NCI-H1092 treated with DMSO at 0.1 percent for 48 hours (cell line): ENCODE data around the gene PTPN14.
A peak's percentile ranks its signal among the peaks of the same experiment; 100 is the strongest.
"Not testable (repeated sequence)": the region's sequence is repeated elsewhere in the genome, so short reads cannot be mapped to it uniquely, and the experiment has no call there.

ENCODE experiments used
- DNase-seq: peaks from one replicate; lab custom pipeline; 2025; lab: John Stamatoyannopoulos, UW

The PTPN14 gene

DNA sequence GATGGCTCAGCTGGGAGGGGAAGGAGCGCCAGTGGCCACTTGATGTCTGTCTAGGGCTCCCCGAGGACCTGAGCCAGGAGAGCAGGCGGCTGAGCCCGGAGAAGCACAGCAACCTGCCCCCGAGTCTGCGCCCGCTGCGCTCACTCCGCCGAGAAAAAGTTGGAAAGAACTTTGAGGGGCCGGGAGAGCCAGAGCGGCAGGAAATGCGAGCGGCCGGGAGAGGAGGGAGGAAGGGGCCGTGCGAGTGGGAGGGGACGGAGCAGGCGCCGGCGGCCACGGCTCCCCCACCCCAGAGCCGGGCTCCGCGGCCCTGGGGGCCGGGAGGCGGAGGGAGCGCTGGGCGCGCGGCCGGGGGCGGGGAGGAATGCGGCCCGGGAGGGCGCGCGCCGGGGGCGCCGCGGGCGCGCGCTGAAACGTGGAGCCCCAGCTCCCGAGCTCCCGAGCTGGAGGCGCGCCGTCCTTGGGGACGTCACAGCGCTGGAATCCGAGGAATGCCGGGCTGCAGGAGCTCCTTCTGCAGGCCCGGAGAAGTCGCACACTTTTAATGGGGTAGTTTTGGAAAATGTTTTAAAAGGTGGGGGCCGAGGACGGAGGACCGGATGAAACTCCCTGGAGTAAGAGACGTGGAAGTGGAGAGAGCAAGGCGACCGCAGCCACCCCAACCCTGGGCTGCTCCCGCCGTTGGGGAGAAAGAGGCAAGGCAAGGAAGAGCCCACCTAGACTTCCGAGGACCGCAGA is at the start of gene PTPN14:
Gene PTPN14 (minus strand): TSS at position 167 of the 738 bp plus-strand sequence. CDS start 86,799 bp downstream, outside the sequence.
- DNase-seq = peak; percentile 26

DNA sequence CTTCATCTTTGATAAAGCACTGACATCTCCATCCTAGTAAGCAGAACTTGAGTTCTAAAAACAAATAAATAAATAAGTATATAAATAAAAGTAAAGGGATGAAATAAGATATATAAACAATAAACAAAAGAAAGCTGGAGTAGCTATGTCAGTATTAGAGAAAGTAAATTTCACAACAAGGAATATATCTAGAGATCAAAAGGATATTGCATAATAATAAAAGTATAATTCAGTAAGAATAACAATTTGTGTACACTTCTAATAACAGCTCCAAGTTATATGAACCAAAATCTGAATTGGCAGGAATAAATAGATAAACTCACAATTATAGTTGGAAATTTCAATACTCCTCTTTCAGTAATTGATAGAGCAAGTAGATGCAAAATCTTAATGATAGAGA is 41.8 kb upstream of the PTPN14 start:
- DNase-seq = no peak

DNA sequence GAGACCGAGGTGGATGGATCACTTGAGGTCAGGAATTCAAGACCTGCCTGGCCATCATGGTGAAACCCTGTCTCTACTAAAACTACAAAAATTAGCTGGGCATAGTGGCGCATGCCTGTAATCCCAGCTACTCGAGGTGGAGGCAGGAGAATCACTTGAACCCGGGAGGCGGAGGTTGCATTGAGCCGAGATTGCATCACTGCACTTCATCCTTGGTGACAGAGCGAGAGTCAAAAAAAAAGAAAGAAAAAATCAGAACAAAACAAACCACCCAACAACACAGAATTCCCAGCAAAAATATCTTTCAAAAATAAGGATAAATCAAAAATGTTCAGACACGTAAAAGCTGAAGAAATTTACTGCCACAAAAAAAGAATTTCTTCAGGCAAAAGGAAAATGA is 40.5 kb upstream of the PTPN14 start:
- DNase-seq = not testable (repeated sequence)

DNA sequence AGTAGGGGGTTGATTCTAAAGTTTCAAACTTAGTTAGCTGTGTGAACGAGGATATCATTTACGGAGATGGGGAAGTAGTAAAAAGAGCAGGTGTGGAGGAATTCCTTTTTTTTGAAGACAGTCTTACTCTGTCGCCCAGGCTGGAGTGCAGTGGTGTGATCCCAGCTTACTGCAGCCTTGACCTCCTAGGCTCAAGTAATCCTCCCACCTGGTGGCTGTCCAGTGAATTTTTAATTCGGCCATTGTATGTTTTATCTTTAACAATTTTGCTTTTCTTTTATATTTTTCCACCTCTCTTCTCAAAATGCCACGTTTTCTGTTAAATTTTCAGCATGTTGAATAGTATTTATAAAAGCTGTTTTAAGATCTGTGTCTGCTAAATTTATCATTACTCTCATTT is 39.3 kb upstream of the PTPN14 start:
- no peak for DNase-seq

DNA sequence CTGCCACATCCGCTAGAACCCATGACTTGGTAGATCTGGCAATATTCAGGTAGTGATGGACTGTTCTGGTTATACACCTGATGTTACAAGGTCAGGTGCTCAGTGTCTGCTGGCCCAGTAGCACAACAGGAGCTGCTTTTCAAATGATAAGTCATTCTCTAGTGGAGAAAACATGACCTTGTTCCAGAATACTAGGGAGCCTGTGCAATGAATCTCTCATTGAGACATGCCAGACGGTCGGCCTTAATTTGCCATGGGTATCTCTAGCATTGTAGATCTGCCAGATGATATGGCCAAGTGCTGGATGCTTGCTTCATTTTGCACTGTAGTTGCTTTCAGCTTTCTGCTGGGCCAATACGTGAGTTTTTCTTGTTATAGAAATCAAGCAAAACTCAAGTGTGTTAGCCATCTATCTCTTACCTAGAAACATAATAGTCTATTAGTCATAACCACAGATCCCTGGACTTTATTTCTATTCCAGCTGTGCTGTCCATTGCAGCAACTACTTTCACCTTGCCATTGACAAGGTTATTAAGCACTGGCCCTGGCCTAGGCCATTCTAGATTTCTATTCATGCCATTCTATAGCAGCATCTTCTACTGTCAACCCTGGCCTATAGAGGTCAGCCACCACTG is 37.7 kb upstream of the PTPN14 start:
- DNase-seq = no peak

DNA sequence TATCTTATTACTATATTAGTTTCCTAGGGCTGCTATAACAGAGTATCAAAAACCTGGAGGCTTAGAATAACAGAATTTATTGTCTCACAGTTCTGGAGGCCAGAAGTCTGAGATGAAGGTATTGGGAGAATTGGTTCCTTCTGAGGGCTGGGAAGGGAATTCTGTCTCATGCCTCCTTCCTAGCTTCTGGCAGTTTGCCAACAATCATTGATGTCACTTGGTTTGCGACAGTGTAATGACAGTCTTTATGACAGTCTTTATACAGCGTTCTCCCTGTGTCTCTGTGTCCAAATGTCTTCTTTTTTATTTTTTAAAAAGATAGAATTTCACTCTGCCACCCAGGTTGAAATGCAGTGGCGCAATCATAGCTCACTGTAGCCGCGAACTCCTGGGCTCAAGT is 35.8 kb upstream of the PTPN14 start:
- DNase-seq = no peak

DNA sequence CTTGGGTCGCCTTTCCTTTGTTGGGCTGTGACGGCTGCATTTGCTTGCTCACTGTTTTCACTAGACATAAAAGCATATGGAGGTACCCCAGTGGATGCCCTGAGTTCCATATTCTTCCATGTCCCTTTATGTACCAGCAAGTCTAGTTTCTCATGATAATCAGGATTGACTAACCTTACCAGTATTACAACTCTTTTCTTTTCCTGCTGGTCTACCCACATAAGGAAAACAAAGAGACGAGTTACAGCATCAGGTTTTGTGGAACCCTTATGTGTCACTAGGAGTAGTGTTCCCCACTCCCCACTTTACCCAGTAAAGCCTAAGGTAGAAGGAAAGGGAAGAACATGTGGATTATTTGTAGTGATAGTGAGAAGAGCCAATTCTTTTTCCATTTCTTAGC is 35.2 kb upstream of the PTPN14 start:
- DNase-seq = no peak

DNA sequence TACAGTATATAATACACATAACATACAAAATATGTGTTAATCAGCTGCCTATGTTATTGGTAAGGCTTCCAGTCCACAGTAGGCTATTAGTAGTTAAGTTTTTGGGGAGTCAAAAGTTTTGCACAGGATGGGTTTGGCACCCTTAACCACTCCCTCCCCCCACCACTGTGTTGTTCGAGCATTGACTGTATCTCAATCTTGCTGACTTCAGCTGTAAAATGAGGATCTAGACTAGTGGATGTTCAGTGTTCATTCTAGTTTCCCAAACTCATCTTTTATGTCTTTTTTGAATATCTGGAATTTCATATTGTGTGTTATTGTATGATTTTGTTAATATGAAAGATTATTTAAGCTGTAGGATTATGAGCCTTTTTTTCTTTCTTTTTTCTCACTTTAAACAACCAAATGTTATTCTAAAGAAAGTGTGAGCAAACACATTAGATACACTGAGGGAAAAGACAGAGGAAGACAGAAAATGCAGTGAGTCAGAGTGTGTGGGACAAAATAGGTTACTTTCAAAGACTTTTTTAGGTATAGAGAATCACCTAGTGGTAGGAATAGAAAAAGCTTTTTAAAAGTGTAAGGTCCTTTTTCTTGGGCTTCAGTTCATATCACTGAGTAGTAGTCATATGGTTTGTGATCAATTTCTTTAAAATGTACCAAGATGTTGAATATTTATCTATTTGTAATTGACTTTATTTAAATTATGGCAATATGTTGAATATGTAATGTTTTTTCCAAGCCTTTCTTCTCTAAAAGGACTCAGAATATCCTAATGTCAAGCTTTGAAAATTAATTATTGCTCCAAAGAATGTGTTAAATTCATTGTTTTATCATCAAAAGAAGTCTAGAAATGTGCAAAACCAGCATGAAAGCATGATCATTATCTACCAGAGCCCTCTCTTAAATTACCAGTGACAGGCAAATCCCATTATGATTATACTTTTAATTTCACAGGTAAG is 33.7 kb upstream of the PTPN14 start:
- peak; percentile 51 for DNase-seq

DNA sequence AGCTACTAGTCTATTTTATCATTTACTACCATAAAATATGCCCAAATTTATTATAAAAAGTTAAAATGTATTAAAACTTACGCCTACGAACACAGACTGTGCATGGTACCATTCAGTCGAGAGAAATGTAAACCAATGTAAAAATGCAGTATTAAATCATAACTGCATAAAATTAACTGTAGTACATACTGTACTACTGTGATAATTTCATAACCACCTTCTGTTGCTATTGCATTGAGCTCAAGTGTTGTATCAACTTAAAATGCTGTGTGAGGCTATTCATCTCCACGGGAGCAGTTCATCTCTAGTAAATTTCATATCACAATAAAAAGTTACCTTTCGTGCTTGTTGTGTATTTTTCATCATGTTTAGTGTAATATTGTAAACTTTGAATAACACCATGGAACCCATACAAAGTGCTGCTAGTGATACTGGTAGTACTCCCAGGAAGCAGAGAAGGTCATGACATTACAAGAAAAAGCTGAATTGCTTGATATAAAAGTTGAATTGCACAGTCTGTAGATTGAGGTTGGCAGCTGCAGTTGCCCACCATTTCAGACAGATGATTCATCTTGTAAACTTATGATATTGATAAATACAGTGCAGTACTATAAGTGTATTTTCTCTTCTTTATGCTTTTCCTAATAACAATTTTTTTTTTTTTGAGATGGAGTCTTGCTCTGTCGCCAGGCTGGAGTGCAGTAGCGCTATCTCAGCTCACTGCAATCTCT is 32.6 kb upstream of the PTPN14 start:
- no peak for DNase-seq

DNA sequence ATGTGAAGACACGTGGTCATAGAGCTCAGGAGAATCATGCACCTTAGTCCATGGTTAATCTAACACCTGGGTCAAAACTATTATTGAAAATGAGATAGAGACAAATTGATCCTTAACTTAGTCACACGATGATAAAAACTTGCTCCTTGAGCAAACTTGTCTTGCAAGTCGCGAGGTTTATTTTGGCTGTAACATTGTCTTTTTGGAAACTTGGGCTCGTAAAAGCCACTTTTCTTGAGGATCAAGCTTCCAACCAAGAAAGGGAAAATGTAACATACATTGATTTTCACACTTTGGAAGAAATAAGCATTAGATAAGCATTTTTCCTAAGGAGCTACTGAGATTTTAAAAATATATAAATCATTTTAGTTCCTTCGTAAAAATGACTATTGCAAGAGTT is 31.7 kb upstream of the PTPN14 start:
- no peak for DNase-seq

DNA sequence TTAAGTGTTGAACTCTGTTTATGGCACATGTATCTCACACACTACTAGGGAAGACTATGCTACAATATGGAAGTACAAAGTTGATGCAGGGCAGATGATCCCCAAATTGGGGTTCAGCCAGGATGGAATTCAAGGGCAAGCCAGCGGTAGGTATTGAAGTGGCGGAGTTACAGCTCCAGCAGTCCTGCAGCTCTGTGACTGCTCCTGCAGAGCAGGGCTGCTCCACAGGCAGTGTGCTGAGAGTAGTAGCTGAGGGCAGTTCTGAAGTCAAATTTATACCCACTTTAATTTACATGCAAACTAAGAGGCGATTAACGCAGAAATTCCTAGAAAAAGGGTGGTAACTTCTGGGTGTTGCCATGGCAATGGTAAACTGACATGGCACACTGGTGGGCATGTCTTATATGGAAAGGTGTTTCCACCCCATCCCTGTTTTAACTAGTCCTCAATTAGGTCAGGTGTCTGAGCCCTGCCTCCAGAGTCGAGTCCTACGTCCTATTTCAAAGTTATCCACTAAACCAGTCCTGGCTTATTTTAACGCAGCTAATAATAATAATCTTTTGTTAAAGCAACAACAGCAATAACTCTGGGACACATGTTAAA is 31.0 kb upstream of the PTPN14 start:
- DNase-seq = no peak

DNA sequence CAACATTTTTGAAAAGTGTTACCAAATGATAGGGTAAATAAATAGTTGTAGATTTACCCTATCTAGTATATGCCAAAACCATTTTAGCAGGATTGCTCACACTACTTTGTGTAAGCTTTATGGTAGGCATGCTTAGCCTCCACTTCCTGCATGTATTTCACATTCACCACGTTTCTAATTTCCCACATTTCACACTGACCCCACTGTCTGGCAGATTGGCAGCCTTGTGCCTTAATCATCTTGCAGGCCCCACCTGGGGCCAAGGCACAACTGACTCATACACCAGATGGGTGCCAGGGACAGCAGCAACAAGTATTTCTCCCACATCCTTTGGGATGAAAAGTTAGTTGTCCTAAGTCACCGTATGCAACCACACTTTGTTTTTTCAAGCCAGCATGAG is 30.4 kb upstream of the PTPN14 start:
- no peak for DNase-seq

DNA sequence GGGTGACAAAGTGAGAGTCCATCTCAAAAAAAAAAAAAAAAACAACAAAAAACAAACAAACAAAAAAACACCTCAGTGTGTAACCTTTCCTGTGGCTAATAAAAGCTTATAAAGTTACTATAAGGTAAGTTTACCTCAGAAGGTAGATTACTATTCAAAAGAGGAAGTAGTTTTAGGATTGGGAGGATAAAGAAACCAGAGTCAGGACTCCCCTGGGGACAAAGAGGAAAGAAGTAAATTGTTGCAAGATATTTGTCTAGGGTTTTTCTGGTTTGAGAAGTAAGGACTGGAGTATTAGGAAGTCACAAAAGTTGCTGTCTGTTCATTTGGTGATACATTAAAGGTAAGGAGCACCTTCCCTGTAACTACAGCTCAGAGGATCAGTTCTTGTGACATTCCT is 27.8 kb upstream of the PTPN14 start:
- no peak for DNase-seq

DNA sequence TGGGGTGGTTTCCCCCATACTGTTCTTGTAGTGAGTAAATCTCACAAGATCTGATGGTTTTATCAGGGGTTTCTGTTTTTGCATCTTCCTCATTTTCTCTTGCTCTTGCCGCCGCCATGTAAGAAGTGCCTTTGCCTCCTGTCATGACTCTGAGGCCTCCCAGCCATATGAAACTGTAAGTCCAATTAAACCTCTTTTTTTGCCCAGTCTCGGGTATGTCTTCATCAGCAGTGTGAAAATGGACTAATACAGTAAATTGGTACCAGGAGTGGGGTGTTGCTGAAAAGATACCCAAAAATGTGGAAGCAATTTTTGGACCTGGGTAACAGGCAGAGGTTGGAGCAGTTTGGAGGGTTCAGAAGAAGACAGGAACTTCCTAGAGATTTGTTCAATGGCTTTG is 24.7 kb upstream of the PTPN14 start:
- DNase-seq = not testable (repeated sequence)

DNA sequence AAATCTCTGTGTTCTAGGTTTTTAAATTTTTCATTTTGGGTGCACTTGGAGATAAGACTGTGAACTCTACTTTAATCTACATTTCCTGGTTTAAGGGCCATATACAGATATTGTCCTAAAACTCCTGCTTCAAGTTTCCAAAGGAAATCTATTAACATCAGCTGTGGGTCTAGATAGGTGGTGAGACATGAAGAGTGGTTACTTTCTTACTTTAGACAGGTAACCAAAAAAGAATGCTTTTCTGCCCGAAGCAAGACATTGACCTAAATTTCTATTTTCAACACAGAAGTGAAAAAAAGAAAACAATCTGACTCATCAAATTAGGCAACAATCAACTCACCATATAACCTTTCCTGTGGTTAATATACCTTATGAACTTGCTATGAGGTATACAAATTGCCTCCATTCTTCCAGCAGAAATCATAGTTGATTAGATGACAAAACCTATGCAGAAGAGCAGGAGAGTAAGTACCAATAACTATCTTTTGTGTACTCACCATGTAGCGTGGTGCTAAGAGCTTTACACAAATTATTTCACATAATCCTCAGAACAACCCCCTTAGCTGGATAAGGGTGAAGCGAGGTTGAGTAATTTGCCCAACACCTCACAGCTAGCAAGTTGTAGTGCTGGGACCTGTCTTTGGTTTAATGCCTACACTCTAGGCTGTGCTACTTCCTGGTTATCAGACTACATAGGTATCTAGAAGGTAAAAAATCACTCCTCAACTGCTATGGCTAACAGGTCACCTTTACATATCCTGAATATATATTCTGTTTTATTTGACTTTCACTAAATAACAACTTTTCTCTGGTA is 23.4 kb upstream of the PTPN14 start:
- no peak for DNase-seq

DNA sequence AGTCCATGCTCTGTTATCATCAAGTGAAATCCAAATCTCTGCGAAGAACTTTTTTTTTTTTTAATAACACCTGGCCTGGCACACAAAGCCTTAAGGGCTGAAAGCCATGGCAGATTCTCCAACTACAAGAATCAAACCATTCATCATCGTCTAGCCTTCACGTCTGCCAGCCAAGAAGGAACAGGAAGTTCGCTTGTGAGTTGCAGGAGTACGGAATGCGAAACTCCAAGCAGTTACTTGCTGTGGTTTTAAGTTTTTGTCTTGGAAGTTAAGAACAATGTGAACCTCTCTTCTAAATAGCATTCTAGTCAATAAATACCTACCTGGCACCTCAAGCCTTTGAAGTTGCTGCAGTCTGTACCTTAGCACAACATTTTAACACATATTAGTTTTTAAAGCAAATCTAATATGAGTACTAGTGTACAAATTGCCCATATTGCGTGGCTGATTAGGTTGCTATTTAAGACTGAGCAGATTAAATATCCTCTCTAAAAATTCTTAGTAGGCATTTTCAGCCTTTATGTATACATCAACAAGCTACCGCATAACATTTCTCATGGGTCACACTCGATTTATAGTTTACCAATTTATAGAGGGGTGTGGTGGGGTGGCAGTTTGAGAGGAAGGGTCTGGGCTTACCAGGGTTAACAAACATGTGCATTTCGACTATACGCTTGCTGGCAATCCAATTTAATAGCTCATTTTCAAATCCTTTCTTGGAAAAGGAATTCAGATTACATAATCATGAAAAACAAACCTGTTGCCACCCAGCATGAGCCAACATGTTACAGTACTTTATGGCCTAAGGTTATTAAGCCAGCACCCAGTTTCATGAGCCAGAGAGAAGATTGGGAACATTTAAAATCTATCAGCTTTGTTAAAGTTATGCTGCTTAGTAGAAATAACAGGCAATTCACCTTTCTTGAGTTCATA is 22.2 kb upstream of the PTPN14 start:
- no peak for DNase-seq

DNA sequence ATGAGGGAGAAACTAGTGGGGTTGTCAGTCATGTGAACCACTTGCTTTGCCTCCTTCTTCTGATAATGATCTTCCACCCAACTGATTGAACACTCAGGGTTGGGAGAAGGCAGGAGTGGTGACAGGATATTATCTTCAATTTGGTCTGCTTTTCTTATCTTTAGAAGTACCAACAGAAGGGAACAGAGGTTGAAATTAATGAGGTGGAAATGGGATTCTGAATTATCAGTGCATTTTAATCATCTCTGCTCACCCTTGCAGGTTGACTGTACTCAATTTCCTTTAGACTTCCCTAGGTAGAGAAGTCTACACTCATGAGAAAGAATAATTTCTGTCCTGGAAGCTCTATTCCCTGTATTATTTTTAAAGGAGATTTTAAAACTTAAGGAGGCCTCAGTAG is 19.9 kb upstream of the PTPN14 start:
- no peak for DNase-seq

DNA sequence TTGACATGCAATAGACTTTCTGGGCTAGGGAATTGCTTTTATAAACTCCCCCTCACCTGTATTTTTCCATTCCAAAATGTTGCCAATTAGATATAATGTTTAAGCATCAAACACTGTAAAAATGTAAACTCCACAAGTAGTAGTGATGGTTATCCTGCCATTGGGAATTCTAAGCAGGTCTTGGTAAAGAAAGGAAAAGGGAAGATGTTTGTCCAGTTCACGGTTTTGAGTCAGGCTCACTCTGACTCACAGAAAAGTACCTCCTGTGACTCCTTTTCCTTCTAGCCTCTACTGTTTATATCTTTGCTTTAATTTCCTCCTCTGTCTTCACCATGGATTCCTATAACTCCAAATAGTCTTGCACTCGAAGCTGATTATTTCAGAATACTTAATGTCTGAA is 19.0 kb upstream of the PTPN14 start:
- DNase-seq = no peak

DNA sequence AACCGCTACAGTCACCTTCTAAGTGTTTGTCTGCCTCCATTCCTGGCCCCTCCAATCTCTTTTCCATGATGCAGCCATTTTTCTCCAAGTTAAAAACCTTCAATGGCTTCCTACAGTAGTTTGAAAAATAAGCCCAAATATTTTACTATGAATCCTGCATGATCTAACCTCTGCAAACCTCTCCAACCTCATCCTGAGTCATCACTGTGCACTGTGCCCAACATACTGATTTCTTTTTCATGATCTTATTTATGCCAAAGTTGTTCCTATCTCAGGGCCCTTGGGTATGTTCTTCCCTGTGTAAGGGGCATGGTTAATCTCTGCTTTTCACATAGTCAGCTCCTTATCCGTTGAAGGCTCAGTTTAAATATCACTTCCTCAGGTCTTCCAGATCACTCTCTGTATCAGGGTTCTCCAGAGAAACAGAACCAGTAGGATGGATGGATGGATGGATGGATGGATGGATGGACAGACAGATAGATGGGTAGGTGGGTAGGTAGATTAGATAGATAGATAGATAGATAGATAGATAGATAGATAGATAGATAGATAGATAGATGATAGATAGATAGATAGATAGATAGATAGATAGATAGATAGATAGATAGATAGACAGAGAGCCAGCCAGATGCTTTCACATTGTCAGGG is 18.1 kb upstream of the PTPN14 start:
- no peak for DNase-seq
